Measurements from ENCODE around the gene MTMR2.

Gene MTMR2

DNA sequence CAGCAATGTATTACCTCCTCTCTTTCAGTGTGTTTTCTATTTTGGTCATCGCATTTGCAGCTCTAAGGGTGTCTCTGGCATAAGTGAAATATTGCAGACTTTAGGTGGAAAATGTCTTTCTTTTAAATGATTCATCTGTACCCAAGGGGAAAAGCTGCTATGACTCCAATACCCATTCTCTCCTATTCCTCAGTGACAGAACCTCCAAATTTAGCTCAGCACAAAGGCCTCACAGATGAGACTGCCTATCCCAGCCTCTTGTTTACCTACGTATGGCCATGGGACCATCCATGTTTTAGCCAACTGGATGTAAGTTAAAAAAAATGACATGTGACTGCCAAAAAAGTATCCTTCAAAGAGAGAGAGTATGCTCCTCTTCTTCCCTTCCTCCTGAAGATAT, 7.9 kb downstream of the MTMR2 start:
- DNase-seq (ENCODE audit: extremely low spot score), result no peak
- CTCF ChIA-PET, result no interaction called here
- POLR2A ChIA-PET, result no interaction called here
- no peak for TF ChIP-seq CTCF (IDR thresholded peaks at IDR 0.05; ENCODE audit: control extremely low read depth, extremely low read depth, low read depth, missing control alignments)

GRCh38 chr11:95915051-95915450, 8.9 kb downstream of the MTMR2 start:
- ChIA-PET CTCF (no interaction called here), POLR2A (no interaction called here)
- TF ChIP-seq CTCF (IDR thresholded peaks at IDR 0.05; ENCODE audit: control extremely low read depth, extremely low read depth, low read depth, missing control alignments), result no peak
- DNase-seq (ENCODE audit: extremely low spot score), result no peak

DNA sequence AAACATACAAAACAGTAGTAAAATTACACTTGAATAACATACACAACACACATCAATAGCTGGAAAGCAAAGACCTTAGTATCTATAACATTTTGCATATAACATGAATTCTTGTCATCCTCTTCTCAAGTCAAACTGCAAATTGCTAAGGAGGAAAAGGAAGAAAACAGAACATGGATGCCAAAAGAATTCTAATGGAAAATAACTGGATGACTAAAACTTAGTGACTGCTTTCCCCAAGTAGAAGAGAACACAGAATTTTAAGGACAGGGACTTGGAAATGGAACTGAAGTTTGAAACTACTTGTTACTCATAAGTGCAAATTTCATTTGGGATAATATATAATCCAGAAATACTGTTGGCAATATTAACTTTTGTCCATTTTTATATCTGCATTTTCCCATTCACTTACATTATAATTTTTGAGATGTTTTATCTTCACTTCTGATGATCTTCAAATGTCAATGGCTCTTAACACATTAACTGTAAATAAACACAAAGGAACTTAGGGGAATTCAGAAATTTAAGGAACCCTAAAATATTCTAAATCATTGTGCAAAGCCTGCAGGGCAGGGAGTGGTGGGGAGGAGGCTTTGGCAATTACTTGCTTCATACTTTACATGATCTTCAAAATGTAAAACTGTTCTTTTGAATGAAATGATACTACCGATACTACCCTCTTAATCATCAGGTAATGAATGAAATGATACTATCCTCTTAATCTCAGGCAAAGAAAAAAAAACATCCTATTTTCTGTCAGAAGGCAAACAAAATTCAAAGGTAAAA, 9.9 kb downstream of the MTMR2 start:
- no peak for TF ChIP-seq CTCF (IDR thresholded peaks at IDR 0.05; ENCODE audit: control extremely low read depth, extremely low read depth, low read depth, missing control alignments)
- POLR2A ChIA-PET, result no interaction called here
- CTCF ChIA-PET, result no interaction called here
- no peak for DNase-seq (ENCODE audit: extremely low spot score)

GRCh38 chr11:95912902-95913560, 10.9 kb downstream of the MTMR2 start:
- TF ChIP-seq CTCF (IDR thresholded peaks at IDR 0.05; ENCODE audit: control extremely low read depth, extremely low read depth, low read depth, missing control alignments), result no peak
- POLR2A ChIA-PET, result no interaction called here
- no peak for DNase-seq (ENCODE audit: extremely low spot score)
- CTCF ChIA-PET, result interaction anchor here (1.2 to 2.0 kb wide), 2 partner anchors 8 to 12 kb away, joined by 4 to 5 read pairs; no protein-coding TSS in a partner anchor

DNA sequence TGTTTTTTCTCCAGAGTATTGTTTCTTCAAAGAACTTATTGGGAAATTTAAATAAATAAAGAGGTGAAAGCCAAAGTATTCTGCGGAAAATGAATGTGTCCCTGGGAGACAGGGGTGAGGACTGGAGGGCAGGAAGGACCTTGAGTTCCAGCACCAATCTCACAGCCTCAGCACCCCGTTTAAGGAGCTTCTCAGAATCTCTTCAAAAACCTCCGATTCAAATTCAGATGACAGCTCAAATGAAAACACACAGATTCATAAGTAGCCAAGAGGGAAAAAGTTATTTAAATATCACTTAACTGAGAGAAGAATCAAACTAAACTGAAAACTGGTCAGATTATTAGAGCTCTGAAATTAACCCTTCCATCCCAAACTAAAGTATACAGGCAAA, 12.5 kb downstream of the MTMR2 start:
- ChIA-PET CTCF (interaction anchor here (0.8 to 2.0 kb wide), 2 partner anchors 11 to 483 kb away, joined by 3 to 4 read pairs; no protein-coding TSS in a partner anchor), POLR2A (no interaction called here)
- no peak for TF ChIP-seq CTCF (IDR thresholded peaks at IDR 0.05; ENCODE audit: control extremely low read depth, extremely low read depth, low read depth, missing control alignments)
- DNase-seq (ENCODE audit: extremely low spot score), result no peak

GRCh38 chr11:95910638-95911368, 13.1 kb downstream of the MTMR2 start:
- DNase-seq (ENCODE audit: extremely low spot score), result no peak
- CTCF ChIA-PET, result interaction anchor here (2.0 kb wide), 1 partner anchor 10 kb away, joined by 4 read pairs; no protein-coding TSS in a partner anchor
- TF ChIP-seq CTCF (IDR thresholded peaks at IDR 0.05; ENCODE audit: control extremely low read depth, extremely low read depth, low read depth, missing control alignments), result no peak
- POLR2A ChIA-PET, result no interaction called here

Measured in GM10248 (cell line).